WTC11 (cell line): Measurements from ENCODE around the gene KITLG. TPM values are rescaled to one million over a fixed set of nuclear protein-coding genes. Genes with fewer than 3 reads are reported as not detected.

Experiments used
- ATAC-seq: fragments of 200-7000 bp; cut with Tn5 transposase; 2 replicates; pipeline ENCODE4 v1.10.0; 2021; ENCODE audit warnings: mild to moderate bottlenecking, moderate library complexity
- CTCF ChIA-PET: fragments of 300-600 bp; sonication (Branson Sonifier 250); formaldehyde crosslinking; loops from one replicate; lab custom pipeline; 2021; ENCODE audit warnings: antibody characterized with exemption; lab: Charles Lee
- POLR2A ChIA-PET: fragments of 350-600 bp; sonication (Branson Sonifier 250); formaldehyde crosslinking; loops from one replicate; lab custom pipeline; 2021; ENCODE audit warnings: antibody characterized with exemption; lab: Charles Lee
- DNase-seq: peaks from one replicate; pipeline ENCODE4 v3.0.0; 2021; ENCODE audit warnings: low spot score
- H3K27ac Mint-ChIP-seq: 2 replicates; pipeline ENCODE4 v1.8.0; 2021; ENCODE audit warnings: mixed read lengths
- H3K27me3 Mint-ChIP-seq: 2 replicates; pipeline ENCODE4 v1.8.0; 2021; ENCODE audit warnings: low read depth, mild to moderate bottlenecking, moderate library complexity, mixed read lengths
- H3K36me3 Mint-ChIP-seq: 2 replicates; pipeline ENCODE4 v1.8.0; 2021; ENCODE audit warnings: mixed read lengths
- H3K4me1 Mint-ChIP-seq: 2 replicates; pipeline ENCODE4 v1.8.0; 2022; ENCODE audit warnings: mixed read lengths
- H3K4me3 Mint-ChIP-seq: 2 replicates; pipeline ENCODE4 v1.8.0; 2021; ENCODE audit warnings: mild to moderate bottlenecking, moderate library complexity, mixed read lengths
- H3K9me3 Mint-ChIP-seq: 2 replicates; pipeline ENCODE4 v1.8.0; 2021; ENCODE audit warnings: mixed read lengths
- CREM ChIP-seq: sonication (generic); formaldehyde crosslinking; IDR thresholded peaks from 2 replicates; pipeline ENCODE4 v1.8.1; 2022; ENCODE audit warnings: mild to moderate bottlenecking, missing genetic modification reagents, moderate library complexity
- ESRRA ChIP-seq: sonication (generic); formaldehyde crosslinking; IDR thresholded peaks from 2 replicates; pipeline ENCODE4 v1.8.1; 2022; ENCODE audit warnings: mild to moderate bottlenecking, missing genetic modification reagents, borderline replicate concordance
- FOXK1 ChIP-seq: sonication (generic); formaldehyde crosslinking; IDR thresholded peaks from 2 replicates; pipeline ENCODE4 v1.8.0; 2022; ENCODE audit warnings: mild to moderate bottlenecking, moderate library complexity, missing genetic modification reagents
- GTF2I ChIP-seq: fragments of 250-450 bp; sonication (Bioruptor Pico); conservative IDR thresholded peaks from 2 replicates; pipeline ENCODE4 v1.4.0; 2021; ENCODE audit warnings: mild to moderate bottlenecking
- HMGA2 ChIP-seq: fragments of 250-450 bp; sonication (Bioruptor Pico); IDR thresholded peaks from 2 replicates; pipeline ENCODE4 v1.4.0; 2021; ENCODE audit warnings: mild to moderate bottlenecking, moderate library complexity
- IRF2 ChIP-seq: sonication (generic); formaldehyde crosslinking; IDR thresholded peaks from 2 replicates; pipeline ENCODE4 v1.8.0; 2022; ENCODE audit warnings: low read depth, missing genetic modification reagents, borderline replicate concordance
- NFATC4 ChIP-seq: fragments of 250-450 bp; sonication (Bioruptor Pico); IDR thresholded peaks from 2 replicates; pipeline ENCODE4 v1.9.0; 2021; ENCODE audit warnings: mild to moderate bottlenecking
- OVOL2 ChIP-seq: fragments of 250-450 bp; sonication (Bioruptor Pico); IDR thresholded peaks from 2 replicates; pipeline ENCODE4 v1.9.0; 2021; ENCODE audit warnings: mild to moderate bottlenecking, borderline replicate concordance
- PRRX2 ChIP-seq: fragments of 250-450 bp; sonication (Bioruptor Pico); IDR thresholded peaks from 2 replicates; pipeline ENCODE4 v1.8.0; 2021; ENCODE audit warnings: mild to moderate bottlenecking
- RORB ChIP-seq: fragments of 250-450 bp; sonication (Bioruptor Pico); IDR thresholded peaks from 2 replicates; pipeline ENCODE4 v1.9.0; 2021; ENCODE audit warnings: mild to moderate bottlenecking
- SMAD3 ChIP-seq: sonication (generic); formaldehyde crosslinking; IDR thresholded peaks from 2 replicates; pipeline ENCODE4 v1.8.0; 2022; ENCODE audit warnings: missing genetic modification reagents, mild to moderate bottlenecking, borderline replicate concordance
- TCF7 ChIP-seq: sonication (generic); formaldehyde crosslinking; IDR thresholded peaks from 2 replicates; pipeline ENCODE4 v1.8.0; 2022; ENCODE audit warnings: mild to moderate bottlenecking, low read depth, missing genetic modification reagents, moderate library complexity
- TEAD1 ChIP-seq: sonication (generic); formaldehyde crosslinking; IDR thresholded peaks from 2 replicates; pipeline ENCODE4 v1.8.0; 2022; ENCODE audit warnings: mild to moderate bottlenecking, missing genetic modification reagents
- ZBTB21 ChIP-seq: sonication (generic); formaldehyde crosslinking; IDR thresholded peaks from 2 replicates; pipeline ENCODE4 v1.8.1; 2023; ENCODE audit warnings: mild to moderate bottlenecking, missing genetic modification reagents, borderline replicate concordance
- ZNF396 ChIP-seq: fragments of 250-450 bp; sonication (Bioruptor Pico); IDR thresholded peaks from 2 replicates; pipeline ENCODE4 v1.8.0; 2021; ENCODE audit warnings: mild to moderate bottlenecking, moderate library complexity, borderline replicate concordance
- ZNF416 ChIP-seq: fragments of 250-450 bp; sonication (Bioruptor Pico); IDR thresholded peaks from 2 replicates; pipeline ENCODE4 v1.9.0; 2021; ENCODE audit warnings: mild to moderate bottlenecking, inconsistent platforms
- ZNF423 ChIP-seq: fragments of 250-450 bp; sonication (Bioruptor Pico); IDR thresholded peaks from 2 replicates; pipeline ENCODE4 v2.1.2; 2022; ENCODE audit warnings: mild to moderate bottlenecking, moderate library complexity
- ZNF671 ChIP-seq: fragments of 250-450 bp; sonication (Bioruptor Pico); IDR thresholded peaks from 2 replicates; pipeline ENCODE4 v1.8.0; 2021; ENCODE audit warnings: mild to moderate bottlenecking
- total RNA-seq: library from RNA; stranded (reverse); gene quantifications from 3 replicates; pipeline ENCODE4 v1.2.3, GENCODE V29; 2021
- TF ChIP-seq, protein P1 (sequence below): sonication (generic); formaldehyde crosslinking; IDR thresholded peaks from 2 replicates; pipeline ENCODE4 v1.8.1; 2022; ENCODE audit warnings: missing genetic modification reagents, borderline replicate concordance
- TF ChIP-seq, protein P2 (sequence below): sonication (generic); formaldehyde crosslinking; IDR thresholded peaks from 2 replicates; pipeline ENCODE4 v1.8.0; 2022; ENCODE audit warnings: mild to moderate bottlenecking, missing genetic modification reagents
- TF ChIP-seq, protein P3 (sequence below): fragments of 250-450 bp; sonication (Bioruptor Pico); IDR thresholded peaks from 2 replicates; pipeline ENCODE4 v1.9.0; 2021; ENCODE audit warnings: mild to moderate bottlenecking
- TF ChIP-seq, protein P4 (sequence below): sonication (generic); formaldehyde crosslinking; conservative IDR thresholded peaks from 2 replicates; pipeline ENCODE4 v1.8.1; 2022; ENCODE audit warnings: mild to moderate bottlenecking, missing genetic modification reagents
- TF ChIP-seq, protein P5 (sequence below): fragments of 250-450 bp; sonication (Bioruptor Pico); IDR thresholded peaks from 2 replicates; pipeline ENCODE4 v1.9.0; 2021; ENCODE audit warnings: mild to moderate bottlenecking
- TF ChIP-seq, protein P6 (sequence below): sonication (generic); formaldehyde crosslinking; IDR thresholded peaks from 2 replicates; pipeline ENCODE4 v1.8.1; 2022; ENCODE audit warnings: mild to moderate bottlenecking, moderate library complexity, missing genetic modification reagents

The KITLG gene
- total RNA-seq, 1 experiment from 2014 or later = 12.5 TPM

DNA sequence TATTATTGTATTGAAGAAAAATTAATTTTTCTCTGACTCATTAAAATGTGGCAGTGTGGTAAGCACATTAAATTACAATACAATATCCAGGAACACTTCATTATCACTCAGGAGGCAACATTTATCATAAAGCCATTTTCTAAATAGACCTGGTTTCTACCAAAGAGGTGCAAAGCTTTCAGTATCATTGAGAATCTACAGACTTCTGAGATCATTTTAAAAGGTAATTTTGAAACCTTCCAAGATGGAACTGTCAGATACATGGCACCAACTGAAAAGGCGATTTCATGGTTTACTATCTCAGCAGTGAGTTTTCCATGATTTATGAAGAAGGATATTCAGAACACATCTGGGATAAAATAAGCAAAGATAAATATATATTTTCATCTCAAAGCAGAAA, 85.8 kb downstream of the KITLG start:
- ChIA-PET POLR2A (no interaction called here), CTCF (no interaction called here)
- Mint-ChIP-seq H3K9me3 (no peaks in the 10 kb centered on the region), H3K27ac (no peak overlapping the region), H3K27me3 (no peaks in the 10 kb centered on the region), H3K36me3 (no peaks in the 10 kb centered on the region), H3K4me1 (peaks cover 8% of the 10 kb centered on the region), H3K4me3 (no peak overlapping the region)
- DNase-seq = no peak
- TF ChIP-seq, protein P1, sequence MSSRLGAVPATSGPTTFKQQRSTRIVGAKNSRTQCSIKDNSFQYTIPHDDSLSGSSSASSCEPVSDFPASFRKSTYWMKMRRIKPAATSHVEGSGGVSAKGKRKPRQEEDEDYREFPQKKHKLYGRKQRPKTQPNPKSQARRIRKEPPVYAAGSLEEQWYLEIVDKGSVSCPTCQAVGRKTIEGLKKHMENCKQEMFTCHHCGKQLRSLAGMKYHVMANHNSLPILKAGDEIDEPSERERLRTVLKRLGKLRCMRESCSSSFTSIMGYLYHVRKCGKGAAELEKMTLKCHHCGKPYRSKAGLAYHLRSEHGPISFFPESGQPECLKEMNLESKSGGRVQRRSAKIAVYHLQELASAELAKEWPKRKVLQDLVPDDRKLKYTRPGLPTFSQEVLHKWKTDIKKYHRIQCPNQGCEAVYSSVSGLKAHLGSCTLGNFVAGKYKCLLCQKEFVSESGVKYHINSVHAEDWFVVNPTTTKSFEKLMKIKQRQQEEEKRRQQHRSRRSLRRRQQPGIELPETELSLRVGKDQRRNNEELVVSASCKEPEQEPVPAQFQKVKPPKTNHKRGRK (CRISPR knock-in tag) = no peak
- TF ChIP-seq RORB = no peak
- ATAC-seq = no peak

DNA sequence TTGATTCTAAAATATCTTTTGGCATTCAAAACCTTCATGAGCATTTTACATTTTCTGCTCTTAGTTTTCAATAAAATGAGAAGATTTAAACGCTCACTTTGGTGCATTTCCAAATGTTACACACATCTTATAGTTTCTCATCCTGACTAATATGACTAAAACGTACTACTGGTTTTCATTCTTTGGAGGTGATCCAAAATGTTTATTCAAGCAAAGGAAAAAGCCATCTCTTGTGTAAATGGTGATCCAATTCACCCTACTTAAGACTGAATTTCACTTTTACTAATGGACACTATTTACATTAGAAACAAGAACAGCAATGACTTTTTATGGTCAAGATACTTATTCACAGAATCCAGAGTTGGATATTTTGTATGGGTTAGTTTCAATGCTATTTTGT, 86.6 kb downstream of the KITLG start:
- ATAC-seq = no peak
- CTCF ChIA-PET = no interaction called here

DNA sequence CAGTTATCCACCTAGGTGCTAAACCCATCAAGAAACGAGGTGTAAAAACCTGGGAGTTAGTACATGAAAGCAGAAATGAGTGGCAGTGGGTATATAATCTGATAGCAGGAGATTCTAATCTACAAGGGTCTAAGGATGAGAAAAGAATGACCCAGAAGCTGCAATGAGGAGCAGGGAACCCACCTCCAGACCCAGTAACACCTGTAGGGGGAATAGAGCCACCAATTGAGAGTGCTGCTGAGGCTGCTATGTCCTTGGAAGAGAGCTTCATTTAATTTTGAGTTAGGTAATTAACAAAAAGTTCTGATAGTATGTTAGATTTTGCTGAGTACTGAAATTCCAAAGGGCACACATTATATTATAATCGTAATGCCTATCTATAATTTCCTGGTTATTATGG, 89.8 kb downstream of the KITLG start:
- H3K9me3 Mint-ChIP-seq = no peaks in the 10 kb centered on the region
- ChIA-PET POLR2A (no interaction called here), CTCF (no interaction called here)
- H3K27me3 Mint-ChIP-seq = no peaks in the 10 kb centered on the region
- H3K4me1 Mint-ChIP-seq = no peaks in the 10 kb centered on the region
- ATAC-seq (no peak; the same call in 1 of the 2 replicates), DNase-seq (no peak)
- H3K4me3 Mint-ChIP-seq = no peak overlapping the region
- no peaks in the 10 kb centered on the region for H3K36me3 Mint-ChIP-seq
- H3K27ac Mint-ChIP-seq = no peak overlapping the region
- no peak for TF ChIP-seq HMGA2
- TF ChIP-seq TEAD1 (CRISPR knock-in tag) = no peak
- TF ChIP-seq ZNF396 (CRISPR knock-in tag) = no peak
- TF ChIP-seq GTF2I (CRISPR knock-in tag) = no peak
- TF ChIP-seq ZNF416 = no peak
- no peak for TF ChIP-seq TCF7 (CRISPR knock-in tag)
- TF ChIP-seq, protein P2, sequence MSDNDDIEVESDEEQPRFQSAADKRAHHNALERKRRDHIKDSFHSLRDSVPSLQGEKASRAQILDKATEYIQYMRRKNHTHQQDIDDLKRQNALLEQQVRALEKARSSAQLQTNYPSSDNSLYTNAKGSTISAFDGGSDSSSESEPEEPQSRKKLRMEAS (CRISPR knock-in tag) = no peak
- TF ChIP-seq NFATC4 (CRISPR knock-in tag) = no peak
- TF ChIP-seq SMAD3 (CRISPR knock-in tag) = no peak
- no peak for TF ChIP-seq PRRX2 (CRISPR knock-in tag)
- TF ChIP-seq FOXK1 = no peak
- TF ChIP-seq, protein P3, sequence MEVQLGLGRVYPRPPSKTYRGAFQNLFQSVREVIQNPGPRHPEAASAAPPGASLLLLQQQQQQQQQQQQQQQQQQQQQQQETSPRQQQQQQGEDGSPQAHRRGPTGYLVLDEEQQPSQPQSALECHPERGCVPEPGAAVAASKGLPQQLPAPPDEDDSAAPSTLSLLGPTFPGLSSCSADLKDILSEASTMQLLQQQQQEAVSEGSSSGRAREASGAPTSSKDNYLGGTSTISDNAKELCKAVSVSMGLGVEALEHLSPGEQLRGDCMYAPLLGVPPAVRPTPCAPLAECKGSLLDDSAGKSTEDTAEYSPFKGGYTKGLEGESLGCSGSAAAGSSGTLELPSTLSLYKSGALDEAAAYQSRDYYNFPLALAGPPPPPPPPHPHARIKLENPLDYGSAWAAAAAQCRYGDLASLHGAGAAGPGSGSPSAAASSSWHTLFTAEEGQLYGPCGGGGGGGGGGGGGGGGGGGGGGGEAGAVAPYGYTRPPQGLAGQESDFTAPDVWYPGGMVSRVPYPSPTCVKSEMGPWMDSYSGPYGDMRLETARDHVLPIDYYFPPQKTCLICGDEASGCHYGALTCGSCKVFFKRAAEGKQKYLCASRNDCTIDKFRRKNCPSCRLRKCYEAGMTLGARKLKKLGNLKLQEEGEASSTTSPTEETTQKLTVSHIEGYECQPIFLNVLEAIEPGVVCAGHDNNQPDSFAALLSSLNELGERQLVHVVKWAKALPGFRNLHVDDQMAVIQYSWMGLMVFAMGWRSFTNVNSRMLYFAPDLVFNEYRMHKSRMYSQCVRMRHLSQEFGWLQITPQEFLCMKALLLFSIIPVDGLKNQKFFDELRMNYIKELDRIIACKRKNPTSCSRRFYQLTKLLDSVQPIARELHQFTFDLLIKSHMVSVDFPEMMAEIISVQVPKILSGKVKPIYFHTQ (CRISPR knock-in tag) = no peak
- no peak for TF ChIP-seq ESRRA
- TF ChIP-seq, protein P4, sequence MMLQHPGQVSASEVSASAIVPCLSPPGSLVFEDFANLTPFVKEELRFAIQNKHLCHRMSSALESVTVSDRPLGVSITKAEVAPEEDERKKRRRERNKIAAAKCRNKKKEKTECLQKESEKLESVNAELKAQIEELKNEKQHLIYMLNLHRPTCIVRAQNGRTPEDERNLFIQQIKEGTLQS (CRISPR knock-in tag) = no peak
- TF ChIP-seq, protein P5, sequence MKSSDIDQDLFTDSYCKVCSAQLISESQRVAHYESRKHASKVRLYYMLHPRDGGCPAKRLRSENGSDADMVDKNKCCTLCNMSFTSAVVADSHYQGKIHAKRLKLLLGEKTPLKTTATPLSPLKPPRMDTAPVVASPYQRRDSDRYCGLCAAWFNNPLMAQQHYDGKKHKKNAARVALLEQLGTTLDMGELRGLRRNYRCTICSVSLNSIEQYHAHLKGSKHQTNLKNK (CRISPR knock-in tag) = no peak
- TF ChIP-seq, protein P6, sequence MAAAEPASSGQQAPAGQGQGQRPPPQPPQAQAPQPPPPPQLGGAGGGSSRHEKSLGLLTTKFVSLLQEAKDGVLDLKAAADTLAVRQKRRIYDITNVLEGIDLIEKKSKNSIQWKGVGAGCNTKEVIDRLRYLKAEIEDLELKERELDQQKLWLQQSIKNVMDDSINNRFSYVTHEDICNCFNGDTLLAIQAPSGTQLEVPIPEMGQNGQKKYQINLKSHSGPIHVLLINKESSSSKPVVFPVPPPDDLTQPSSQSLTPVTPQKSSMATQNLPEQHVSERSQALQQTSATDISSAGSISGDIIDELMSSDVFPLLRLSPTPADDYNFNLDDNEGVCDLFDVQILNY = no peak
- TF ChIP-seq ZNF423 = no peak
- TF ChIP-seq ZNF671 (CRISPR knock-in tag) = no peak

More for the DNA sequence above, 86.6 kb downstream of the KITLG start:
- no peaks in the 10 kb centered on the region for H3K9me3 Mint-ChIP-seq
- no peak overlapping the region for H3K27ac Mint-ChIP-seq
- TF ChIP-seq ESRRA (no peak), ZNF423 (no peak), ZNF396 (CRISPR knock-in tag) (no peak), CREM (CRISPR knock-in tag) (no peak), NFATC4 (CRISPR knock-in tag) (no peak), IRF2 (CRISPR knock-in tag) (no peak), TCF7 (CRISPR knock-in tag) (no peak), OVOL2 (no peak), ZBTB21 (CRISPR knock-in tag) (no peak)
- TF ChIP-seq, protein P6 = no peak
- TF ChIP-seq, protein P5 (CRISPR knock-in tag) = no peak
- POLR2A ChIA-PET = no interaction called here
- H3K4me3 Mint-ChIP-seq = no peak overlapping the region
- no peak for DNase-seq
- H3K36me3 Mint-ChIP-seq = no peaks in the 10 kb centered on the region
- peaks cover 8% of the 10 kb centered on the region for H3K4me1 Mint-ChIP-seq
- no peaks in the 10 kb centered on the region for H3K27me3 Mint-ChIP-seq
